GM12874 (cell line): ENCODE measurements around the gene LDHB.

Source experiments
- CTCF ChIP-seq: IDR thresholded peaks from 2 replicates; pipeline ENCODE4 v1.5.1; 2011; ENCODE audit warnings: low read depth, mild to moderate bottlenecking, control low read depth, low read length, moderate library complexity; ENCODE audit not compliant: insufficient read depth

The LDHB gene

GRCh38 chr12:21602774-21603173 lies 54.9 kb downstream of the LDHB start:
- TF ChIP-seq CTCF, result no peak

- no peak for TF ChIP-seq CTCF
These were observed 57.4 kb downstream of the LDHB start for GRCh38 chr12:21600196-21600595.

GRCh38 chr12:21599143-21599999 lies 58.3 kb downstream of the LDHB start:
- no peak for TF ChIP-seq CTCF

- no peak for TF ChIP-seq CTCF
These were observed 59.0 kb downstream of the LDHB start for GRCh38 chr12:21598651-21599050.

GRCh38 chr12:21585485-21585884 lies 72.2 kb downstream of the LDHB start:
- TF ChIP-seq CTCF, result no peak
